Hepatocyte (in vitro differentiated cells): Measurements from ENCODE around the gene CCDC88C.

Experiments
- CTCF ChIP-seq: fragments of 200-600 bp; sonication (generic); IDR thresholded peaks from 2 replicates; pipeline ENCODE4 v1.5.1; 2016; ENCODE audit warnings: antibody characterized with exemption, mild to moderate bottlenecking; ENCODE audit not compliant: poor library complexity
- EZH2 ChIP-seq: fragments of 200-600 bp; sonication (generic); IDR thresholded peaks from 2 replicates; pipeline ENCODE4 v1.6.1; 2016; ENCODE audit warnings: antibody characterized with exemption, mild to moderate bottlenecking, borderline replicate concordance
- EZH2phosphoT487 ChIP-seq: fragments of 200-600 bp; sonication (generic); IDR thresholded peaks from one replicate; pipeline ENCODE4 v1.6.1; 2018; ENCODE audit warnings: antibody characterized with exemption, mild to moderate bottlenecking, low read depth, moderate library complexity; ENCODE audit not compliant: unreplicated experiment, severe bottlenecking

- TF ChIP-seq CTCF (no peak), EZH2 (no peak), EZH2phosphoT487 (no peak)
Measured at GRCh38 chr14:91327661-91328312, 89.8 kb downstream of the CCDC88C start.
